ENCODE measurements around the gene RFX7.

The RFX7 gene

GRCh38 chr15:56211960-56212550 lies 31.6 kb downstream of the RFX7 start:
- no peak for TF ChIP-seq YY1 (IDR thresholded peaks at IDR 0.05; ENCODE audit: low read depth)
- no peak for TF ChIP-seq ZBTB7A (IDR thresholded peaks at IDR 0.05; ENCODE audit: low read depth)
- no peak for TF ChIP-seq TAF1 (IDR thresholded peaks at IDR 0.05; ENCODE audit: low read depth)
- TF ChIP-seq EGR1 (IDR thresholded peaks at IDR 0.05): no peak
- TF ChIP-seq RAD21 (IDR thresholded peaks at IDR 0.05; ENCODE audit: low read depth): no peak
- no peak for TF ChIP-seq REST (IDR thresholded peaks at IDR 0.05; ENCODE audit: low read depth)
- TF ChIP-seq EP300 (IDR thresholded peaks at IDR 0.05; ENCODE audit: borderline replicate concordance): no peak
- no peak for TF ChIP-seq TCF12 (IDR thresholded peaks at IDR 0.05; ENCODE audit: low read depth)
- no peak for TF ChIP-seq CREB1 (IDR thresholded peaks at IDR 0.05; ENCODE audit: low read depth)
- no peak for TF ChIP-seq NFIC (IDR thresholded peaks at IDR 0.05)
- TF ChIP-seq CEBPB (IDR thresholded peaks at IDR 0.05): no peak
- no peak for TF ChIP-seq FOXM1 (IDR thresholded peaks at IDR 0.05; ENCODE audit: borderline replicate concordance, low read depth)
- no peak for TF ChIP-seq TEAD4 (IDR thresholded peaks at IDR 0.05)
- TF ChIP-seq MAX (IDR thresholded peaks at IDR 0.05): no peak
- TF ChIP-seq USF1 (IDR thresholded peaks at IDR 0.05): no peak

GRCh38 chr15:56211064-56211463 lies 32.6 kb downstream of the RFX7 start:
- no peak for TF ChIP-seq ZBTB7A (IDR thresholded peaks at IDR 0.05; ENCODE audit: low read depth)
- no peak for TF ChIP-seq TCF12 (IDR thresholded peaks at IDR 0.05; ENCODE audit: low read depth)
- TF ChIP-seq MAX (IDR thresholded peaks at IDR 0.05): no peak
- no peak for TF ChIP-seq EGR1 (IDR thresholded peaks at IDR 0.05)
- no peak for TF ChIP-seq RAD21 (IDR thresholded peaks at IDR 0.05; ENCODE audit: low read depth)
- TF ChIP-seq REST (IDR thresholded peaks at IDR 0.05; ENCODE audit: low read depth): no peak
- no peak for TF ChIP-seq CREB1 (IDR thresholded peaks at IDR 0.05; ENCODE audit: low read depth)
- no peak for TF ChIP-seq EP300 (IDR thresholded peaks at IDR 0.05; ENCODE audit: borderline replicate concordance)
- TF ChIP-seq FOXM1 (IDR thresholded peaks at IDR 0.05; ENCODE audit: borderline replicate concordance, low read depth): no peak
- no peak for TF ChIP-seq TEAD4 (IDR thresholded peaks at IDR 0.05)
- no peak for TF ChIP-seq CEBPB (IDR thresholded peaks at IDR 0.05)
- no peak for TF ChIP-seq NFIC (IDR thresholded peaks at IDR 0.05)
- no peak for TF ChIP-seq TAF1 (IDR thresholded peaks at IDR 0.05; ENCODE audit: low read depth)
- TF ChIP-seq YY1 (IDR thresholded peaks at IDR 0.05; ENCODE audit: low read depth): no peak
- no peak for TF ChIP-seq USF1 (IDR thresholded peaks at IDR 0.05)

- no peak for TF ChIP-seq TAF1 (IDR thresholded peaks at IDR 0.05; ENCODE audit: low read depth)
- no peak for TF ChIP-seq TCF12 (IDR thresholded peaks at IDR 0.05; ENCODE audit: low read depth)
- TF ChIP-seq EP300 (IDR thresholded peaks at IDR 0.05; ENCODE audit: borderline replicate concordance): no peak
- TF ChIP-seq CREB1 (IDR thresholded peaks at IDR 0.05; ENCODE audit: low read depth): no peak
- no peak for TF ChIP-seq REST (IDR thresholded peaks at IDR 0.05; ENCODE audit: low read depth)
- no peak for TF ChIP-seq RAD21 (IDR thresholded peaks at IDR 0.05; ENCODE audit: low read depth)
- no peak for TF ChIP-seq USF1 (IDR thresholded peaks at IDR 0.05)
- TF ChIP-seq ZBTB7A (IDR thresholded peaks at IDR 0.05; ENCODE audit: low read depth): no peak
- TF ChIP-seq TEAD4 (IDR thresholded peaks at IDR 0.05): no peak
- no peak for TF ChIP-seq EGR1 (IDR thresholded peaks at IDR 0.05)
- TF ChIP-seq FOXM1 (IDR thresholded peaks at IDR 0.05; ENCODE audit: borderline replicate concordance, low read depth): no peak
- TF ChIP-seq CEBPB (IDR thresholded peaks at IDR 0.05): no peak
- TF ChIP-seq MAX (IDR thresholded peaks at IDR 0.05): no peak
- no peak for TF ChIP-seq NFIC (IDR thresholded peaks at IDR 0.05)
- no peak for TF ChIP-seq YY1 (IDR thresholded peaks at IDR 0.05; ENCODE audit: low read depth)
These were observed 35.0 kb downstream of the RFX7 start for GRCh38 chr15:56208641-56209155.

Data from Ishikawa (cell line).